HCT116 (cell line): ENCODE measurements around the gene MYLIP. TPM values are rescaled to one million over a fixed set of nuclear protein-coding genes. Genes with fewer than 3 reads are reported as not detected.

Source experiments
- ATAC-seq: fragments of 200-7000 bp; cut with Tn5 transposase; 2 replicates; pipeline ENCODE4 v1.9.1; 2020; ENCODE audit warnings: mild to moderate bottlenecking, moderate library complexity
- BruUV-seq: library from RNA; stranded (reverse); fragments of 400-500 nt; replicated peaks from 2 replicates; lab custom pipeline; 2021; lab: Mats Ljungman, UMichigan
- CTCF ChIA-PET: fragments of 300-600 bp; sonication (Branson Sonifier 250); formaldehyde crosslinking; loops from one replicate; lab custom pipeline; 2021; ENCODE audit warnings: antibody characterized with exemption; lab: Charles Lee
- POLR2A ChIA-PET: fragments of 300-600, 350-600 bp; sonication (Branson Sonifier 250); formaldehyde crosslinking; loops from one replicate; lab custom pipeline; 2021; ENCODE audit warnings: antibody characterized with exemption; lab: Charles Lee
- RAD21 ChIA-PET, 2 experiments: fragments of 300-600 bp; sonication (Branson Sonifier 250); formaldehyde crosslinking; loops; one replicate each; lab custom pipeline; 2023; ENCODE audit warnings: low total read pairs in 2 of 2; ENCODE audit not compliant: uncharacterized antibody in 2 of 2, unreplicated experiment in 2 of 2, low non-redundant PET in 1 of 2; lab: Charles Lee
- DNase-seq: peaks from one replicate; pipeline ENCODE4 v3.0.0-alpha.2; 2010; ENCODE audit warnings: low read depth, low spot score
- H2AFZ ChIP-seq: fragments of 200-600 bp; shearing (Covaris generic), sonication (generic); 2 replicates; pipeline ENCODE4 v1.6.1; 2017; ENCODE audit warnings: low read depth, mixed run types, mixed read lengths, antibody characterized with exemption, low read length; ENCODE audit not compliant: poor library complexity, severe bottlenecking
- H3K27ac ChIP-seq: 2 replicates; pipeline ENCODE4 v1.5.1; 2012; ENCODE audit warnings: low read depth, low read length
- H3K27me3 ChIP-seq: fragments of 200-600 bp; sonication (generic); 2 replicates; pipeline ENCODE4 v1.6.1; 2016; ENCODE audit warnings: mixed run types, low read length, mixed read lengths; ENCODE audit not compliant: insufficient read depth
- H3K36me3 ChIP-seq, 2 experiments: fragments of 200-500 bp in 1 of 2; fragments of 200-600 bp in 1 of 2; sonication (Bioruptor generic) in 1 of 2; sonication (generic) in 1 of 2; 2 replicates each; pipeline versions ENCODE4 v1.5.1 to v1.6.1; 2014 to 2016; ENCODE audit warnings: low read length in 2 of 2, inconsistent platforms in 1 of 2, mixed read lengths in 1 of 2, mixed run types in 1 of 2; ENCODE audit not compliant: insufficient read depth in 2 of 2, control insufficient read depth in 1 of 2
- H3K4me1 ChIP-seq, 2 experiments: fragments of 200-600 bp in 1 of 2; sonication (generic) in 1 of 2; 2 replicates each; pipeline versions ENCODE4 v1.5.1 to v1.6.1; 2012 to 2017; ENCODE audit warnings: low read length in 2 of 2, inconsistent platforms in 1 of 2, mild to moderate bottlenecking in 1 of 2, mixed read lengths in 1 of 2, mixed run types in 1 of 2, moderate library complexity in 1 of 2; ENCODE audit not compliant: insufficient read depth in 2 of 2, control insufficient read depth in 1 of 2
- H3K4me2 ChIP-seq: fragments of 200-600 bp; sonication (generic); 2 replicates; pipeline ENCODE4 v1.6.1; 2017; ENCODE audit warnings: mixed run types, low read length, mixed read lengths
- H3K4me3 ChIP-seq, 2 experiments: fragments of 200-600 bp in 1 of 2; sonication (generic) in 1 of 2; replicated peaks in 1 of 2; 2 replicates each; pipeline ENCODE4 v1.5.1; 2011 to 2016; ENCODE audit warnings: low read length in 2 of 2, control low read depth in 1 of 2, low read depth in 1 of 2, mild to moderate bottlenecking in 1 of 2, mixed read lengths in 1 of 2, mixed run types in 1 of 2
- H3K79me2 ChIP-seq: fragments of 200-600 bp; sonication (generic); 2 replicates; pipeline ENCODE4 v1.6.1; 2017; ENCODE audit warnings: mild to moderate bottlenecking, mixed run types, low read length, moderate library complexity, mixed read lengths; ENCODE audit not compliant: insufficient read depth
- H3K9ac ChIP-seq: fragments of 200-600 bp; sonication (generic); 2 replicates; pipeline ENCODE4 v1.6.1; 2016; ENCODE audit warnings: low read length, mixed read lengths
- H3K9me2 ChIP-seq: fragments of 200-600 bp; sonication (generic), shearing (Covaris generic); 2 replicates; pipeline ENCODE4 v1.6.1; 2017; ENCODE audit warnings: mixed run types, mild to moderate bottlenecking, moderate library complexity; ENCODE audit not compliant: insufficient read depth
- H3K9me3 ChIP-seq, 2 experiments: fragments of 200-500 bp in 1 of 2; fragments of 200-600 bp in 1 of 2; sonication (Bioruptor generic) in 1 of 2; sonication (generic) in 1 of 2; 2 replicates each; pipeline ENCODE4 v1.6.1; 2014 to 2017; ENCODE audit warnings: low read length in 2 of 2, mixed read lengths in 2 of 2, inconsistent platforms in 1 of 2, low read depth in 1 of 2, mild to moderate bottlenecking in 1 of 2, mixed run types in 1 of 2, moderate library complexity in 1 of 2; ENCODE audit not compliant: control insufficient read depth in 1 of 2, insufficient read depth in 1 of 2
- H4K20me1 ChIP-seq: fragments of 200-600 bp; sonication (generic), shearing (Covaris generic); 2 replicates; pipeline ENCODE4 v1.6.1; 2017; ENCODE audit warnings: mixed run types, mild to moderate bottlenecking, moderate library complexity; ENCODE audit not compliant: insufficient read depth
- EGR1 ChIP-seq: IDR thresholded peaks from 2 replicates; pipeline ENCODE4 v1.6.1; 2012; ENCODE audit warnings: low read depth
- EZH2phosphoT487 ChIP-seq: fragments of 200-600 bp; IDR thresholded peaks from 2 replicates; pipeline ENCODE4 v1.6.1; 2018; ENCODE audit warnings: antibody characterized with exemption, borderline replicate concordance
- POLR2AphosphoS5 ChIP-seq: IDR thresholded peaks from 2 replicates; pipeline ENCODE4 v1.6.1; 2011; ENCODE audit warnings: mild to moderate bottlenecking, low read depth, low read length, moderate library complexity
- ZFX ChIP-seq: fragments of 450-650 bp; IDR thresholded peaks from 2 replicates; pipeline ENCODE4 v1.6.1; 2017
- intact Hi-C: fragments of 100-400 bp; cut with micrococcal nuclease; formaldehyde crosslinking; loops from 2 replicates; pipeline ENCODE4 v1.10.0; 2022
- total RNA-seq: library from RNA; stranded (reverse); gene quantifications from one replicate; pipeline ENCODE4 v1.2.1, GENCODE V29; 2021; ENCODE audit not compliant: unreplicated experiment
- TF ChIP-seq, protein P1 (sequence below): IDR thresholded peaks from 2 replicates; pipeline ENCODE4 v1.6.1; 2011; ENCODE audit warnings: mild to moderate bottlenecking, low read length, moderate library complexity; ENCODE audit not compliant: insufficient replicate concordance; ENCODE audit errors: extremely low read depth
- TF ChIP-seq, protein P2 (sequence below): IDR thresholded peaks from 2 replicates; pipeline ENCODE4 v1.6.1; 2012; ENCODE audit warnings: low read depth

MYLIP gene
- total RNA-seq, 1 experiment from 2014 or later: 10.6 TPM

GRCh38 chr6:16171400-16171799 is 42.5 kb downstream of the MYLIP start:
- Histone ChIP-seq H3K36me3 (no peaks in the 10 kb centered on the region), H2AFZ (no peak overlapping the region), H3K9me2 (no peaks in the 10 kb centered on the region), H3K4me2 (no peak overlapping the region), H3K27ac (no peak overlapping the region), H3K79me2 (no peaks in the 10 kb centered on the region), H3K4me1 (no peaks in the 10 kb centered on the region), H3K9me3 (no peaks in the 10 kb centered on the region), H3K27me3 (peaks cover 17% of the 10 kb centered on the region; the same call in 1 of the 2 replicates), H4K20me1 (no peaks in the 10 kb centered on the region), H3K9ac (no peak overlapping the region), H3K4me3 (no peak overlapping the region)
- POLR2A ChIA-PET: no interaction called here
- TF ChIP-seq, protein P1, sequence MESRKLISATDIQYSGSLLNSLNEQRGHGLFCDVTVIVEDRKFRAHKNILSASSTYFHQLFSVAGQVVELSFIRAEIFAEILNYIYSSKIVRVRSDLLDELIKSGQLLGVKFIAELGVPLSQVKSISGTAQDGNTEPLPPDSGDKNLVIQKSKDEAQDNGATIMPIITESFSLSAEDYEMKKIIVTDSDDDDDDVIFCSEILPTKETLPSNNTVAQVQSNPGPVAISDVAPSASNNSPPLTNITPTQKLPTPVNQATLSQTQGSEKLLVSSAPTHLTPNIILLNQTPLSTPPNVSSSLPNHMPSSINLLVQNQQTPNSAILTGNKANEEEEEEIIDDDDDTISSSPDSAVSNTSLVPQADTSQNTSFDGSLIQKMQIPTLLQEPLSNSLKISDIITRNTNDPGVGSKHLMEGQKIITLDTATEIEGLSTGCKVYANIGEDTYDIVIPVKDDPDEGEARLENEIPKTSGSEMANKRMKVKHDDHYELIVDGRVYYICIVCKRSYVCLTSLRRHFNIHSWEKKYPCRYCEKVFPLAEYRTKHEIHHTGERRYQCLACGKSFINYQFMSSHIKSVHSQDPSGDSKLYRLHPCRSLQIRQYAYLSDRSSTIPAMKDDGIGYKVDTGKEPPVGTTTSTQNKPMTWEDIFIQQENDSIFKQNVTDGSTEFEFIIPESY: no peak
- TF ChIP-seq, protein P2, sequence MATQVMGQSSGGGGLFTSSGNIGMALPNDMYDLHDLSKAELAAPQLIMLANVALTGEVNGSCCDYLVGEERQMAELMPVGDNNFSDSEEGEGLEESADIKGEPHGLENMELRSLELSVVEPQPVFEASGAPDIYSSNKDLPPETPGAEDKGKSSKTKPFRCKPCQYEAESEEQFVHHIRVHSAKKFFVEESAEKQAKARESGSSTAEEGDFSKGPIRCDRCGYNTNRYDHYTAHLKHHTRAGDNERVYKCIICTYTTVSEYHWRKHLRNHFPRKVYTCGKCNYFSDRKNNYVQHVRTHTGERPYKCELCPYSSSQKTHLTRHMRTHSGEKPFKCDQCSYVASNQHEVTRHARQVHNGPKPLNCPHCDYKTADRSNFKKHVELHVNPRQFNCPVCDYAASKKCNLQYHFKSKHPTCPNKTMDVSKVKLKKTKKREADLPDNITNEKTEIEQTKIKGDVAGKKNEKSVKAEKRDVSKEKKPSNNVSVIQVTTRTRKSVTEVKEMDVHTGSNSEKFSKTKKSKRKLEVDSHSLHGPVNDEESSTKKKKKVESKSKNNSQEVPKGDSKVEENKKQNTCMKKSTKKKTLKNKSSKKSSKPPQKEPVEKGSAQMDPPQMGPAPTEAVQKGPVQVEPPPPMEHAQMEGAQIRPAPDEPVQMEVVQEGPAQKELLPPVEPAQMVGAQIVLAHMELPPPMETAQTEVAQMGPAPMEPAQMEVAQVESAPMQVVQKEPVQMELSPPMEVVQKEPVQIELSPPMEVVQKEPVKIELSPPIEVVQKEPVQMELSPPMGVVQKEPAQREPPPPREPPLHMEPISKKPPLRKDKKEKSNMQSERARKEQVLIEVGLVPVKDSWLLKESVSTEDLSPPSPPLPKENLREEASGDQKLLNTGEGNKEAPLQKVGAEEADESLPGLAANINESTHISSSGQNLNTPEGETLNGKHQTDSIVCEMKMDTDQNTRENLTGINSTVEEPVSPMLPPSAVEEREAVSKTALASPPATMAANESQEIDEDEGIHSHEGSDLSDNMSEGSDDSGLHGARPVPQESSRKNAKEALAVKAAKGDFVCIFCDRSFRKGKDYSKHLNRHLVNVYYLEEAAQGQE: no peak
- no peak for TF ChIP-seq ZFX
- no peak for TF ChIP-seq EGR1
- no peak for TF ChIP-seq EZH2phosphoT487
- no peak for TF ChIP-seq POLR2AphosphoS5
- DNase-seq: no peak
- CTCF ChIA-PET: interaction anchor here (1.1 kb wide), 1 partner anchor 480 kb away, joined by 3 read pairs; no protein-coding TSS in a partner anchor
- no peak for ATAC-seq
- intact Hi-C loops: no loop called here
- no TSS peak for BruUV-seq
- RAD21 ChIA-PET: no interaction called here
